GM18498 (cell line): ENCODE data around the gene COL4A1.

Source experiments
- ATAC-seq: cut with Tn5 transposase; IDR thresholded peaks from one replicate; pipeline ENCODE4 v1.9.1; 2021; ENCODE audit warnings: mild to moderate bottlenecking, moderate library complexity; ENCODE audit not compliant: unreplicated experiment

Gene COL4A1

GRCh38 chr13:110306960-110307766, at the start of gene COL4A1, which contains the start of gene COL4A2:
Gene COL4A1, minus strand, starts transcription at chr13:110307157. Its CDS starts 130 bp downstream, at chr13:110307027.
Gene COL4A2, plus strand, starts transcription at chr13:110307284. Its CDS starts 620 bp downstream, at chr13:110307904.
- no peak for ATAC-seq

GRCh38 chr13:110356362-110356761, 49.4 kb upstream of the COL4A1 start:
- no peak for ATAC-seq

GRCh38 chr13:110354715-110355473, 47.9 kb upstream of the COL4A1 start:
- no peak for ATAC-seq

GRCh38 chr13:110354123-110354627, 47.2 kb upstream of the COL4A1 start:
- no peak for ATAC-seq

- no peak for ATAC-seq
Measured at GRCh38 chr13:110353339-110353977, 46.5 kb upstream of the COL4A1 start.

GRCh38 chr13:110352735-110353134, 45.8 kb upstream of the COL4A1 start:
- no peak for ATAC-seq

- ATAC-seq: no peak
Measured at GRCh38 chr13:110351636-110352420, 44.9 kb upstream of the COL4A1 start.

- ATAC-seq: no peak
Measured at GRCh38 chr13:110350509-110350908, 43.6 kb upstream of the COL4A1 start.

- ATAC-seq: no peak
Measured at GRCh38 chr13:110350049-110350448, 43.1 kb upstream of the COL4A1 start.

- ATAC-seq: no peak
Measured at GRCh38 chr13:110349239-110349638, 42.3 kb upstream of the COL4A1 start.

GRCh38 chr13:110348309-110349105, 41.5 kb upstream of the COL4A1 start:
- no peak for ATAC-seq

- ATAC-seq: no peak
Measured at GRCh38 chr13:110347535-110348308, 40.8 kb upstream of the COL4A1 start.

- no peak for ATAC-seq
Measured at GRCh38 chr13:110347088-110347487, 40.1 kb upstream of the COL4A1 start.

- no peak for ATAC-seq
Measured at GRCh38 chr13:110346661-110347067, 39.7 kb upstream of the COL4A1 start.

- ATAC-seq: no peak
Measured at GRCh38 chr13:110345701-110346100, 38.7 kb upstream of the COL4A1 start.

GRCh38 chr13:110345266-110345665, 38.3 kb upstream of the COL4A1 start:
- no peak for ATAC-seq

- ATAC-seq: no peak
Measured at GRCh38 chr13:110344320-110344719, 37.4 kb upstream of the COL4A1 start.

- ATAC-seq: no peak
Measured at GRCh38 chr13:110343241-110343865, 36.4 kb upstream of the COL4A1 start.
